RKO (cell line): ENCODE results near the gene SAXO2.
"Not testable (repeated sequence)": the region's sequence is repeated elsewhere in the genome, so short reads cannot be mapped to it uniquely, and the experiment has no call there.

ENCODE experiments used
- DNase-seq: peaks from one replicate; pipeline ENCODE4 v3.0.0-alpha.2; 2016; ENCODE audit warnings: low spot score

The SAXO2 gene

GRCh38 chr15:82333603-82334553 lies 71.3 kb downstream of the SAXO2 start:
- DNase-seq = not testable (repeated sequence)
